Measurements from ENCODE around the gene PCTP.

DNA sequence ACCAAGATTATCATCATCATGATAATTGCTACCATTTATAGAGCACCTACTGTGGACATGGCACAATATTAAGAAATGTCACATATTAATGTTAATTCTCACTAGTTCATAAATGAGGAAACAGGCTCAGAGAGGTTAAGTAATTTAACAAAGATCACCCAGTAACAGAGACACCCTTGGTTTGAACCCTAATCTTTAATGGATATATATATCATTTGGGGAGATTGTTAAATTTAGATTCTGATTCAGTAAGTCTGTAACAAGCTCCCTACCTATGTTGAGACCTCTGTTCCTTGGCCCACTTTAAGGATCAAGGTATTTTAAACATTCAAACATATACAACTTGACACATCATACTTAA lies 27.4 kb upstream of the PCTP start:
- TF ChIP-seq POLR2AphosphoS2 (IDR thresholded peaks at IDR 0.05; ENCODE audit: low read length) (no peak), ZC3H8 (IDR thresholded peaks at IDR 0.05) (no peak), ETV5 (CRISPR knock-in tag; IDR thresholded peaks at IDR 0.05; ENCODE audit: low read depth) (no peak), TBP (optimal IDR thresholded peaks at IDR 0.05; ENCODE audit: low read depth, low read length) (no peak), JUN (IDR thresholded peaks at IDR 0.05; ENCODE audit: borderline replicate concordance, low read depth, low read length) (no peak), JUN (CRISPR knock-in tag; IDR thresholded peaks at IDR 0.05; ENCODE audit: borderline replicate concordance) (no peak), CHD2 (IDR thresholded peaks at IDR 0.05; ENCODE audit: low read depth, low read length) (no peak), THRB (CRISPR knock-in tag; conservative IDR thresholded peaks at IDR 0.05) (no peak), ZNF586 (CRISPR knock-in tag; conservative IDR thresholded peaks at IDR 0.05) (no peak), EWSR1 (IDR thresholded peaks at IDR 0.05; ENCODE audit: borderline replicate concordance, low read depth, partially characterized antibody) (no peak), SMARCA4 (IDR thresholded peaks at IDR 0.05) (no peak), EP300 (IDR thresholded peaks at IDR 0.05; ENCODE audit: low read length) (no peak), MEF2D (tag; conservative IDR thresholded peaks at IDR 0.05; ENCODE audit: low read depth) (no peak), NBN (IDR thresholded peaks at IDR 0.05; ENCODE audit: low read depth) (no peak)
